ENCODE measurements around the gene ADAP1. TPM values are rescaled to one million over a fixed set of nuclear protein-coding genes. Genes with fewer than 3 reads are reported as not detected.

ADAP1 gene
- total and polyA plus RNA-seq, 12 donors: 2.3 to 14.9 (median 9.7) TPM

DNA sequence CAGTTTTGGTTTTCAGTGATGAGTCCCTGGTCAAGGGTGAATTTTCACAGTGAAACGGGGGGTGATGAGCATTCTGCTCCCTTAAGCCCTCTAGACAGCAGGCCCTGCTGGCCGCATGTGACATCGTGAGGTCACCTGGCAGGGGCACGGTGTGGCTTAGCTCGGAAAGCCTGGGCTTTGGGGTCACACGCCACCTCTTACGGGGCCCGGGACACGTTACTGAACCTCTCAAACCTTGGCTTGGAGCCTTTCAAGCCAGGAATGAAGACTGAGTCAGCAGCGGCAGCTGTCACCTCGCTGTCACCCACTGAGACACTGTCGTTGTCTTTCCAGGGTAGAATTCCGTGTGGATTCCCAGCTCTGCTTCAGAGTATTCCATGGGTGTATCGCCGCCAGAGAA, 74.0 kb downstream of the ADAP1 start:
- DNase-seq (no peak), ATAC-seq (peak in 2 of 8 donors; percentile 1 to 12)
- Histone ChIP-seq H3K9me3 (no peaks in the 10 kb centered on the region), H3K27ac (peak overlapping the region in 5 of 10 donors; percentile 11 to 49 (median 28)), H3K4me3 (no peak overlapping the region), H3K27me3 (no peaks in the 10 kb centered on the region), H3K36me3 (peaks cover 0 to 23% (median 0%) of the 10 kb centered on the region in 9 donors), H3K4me1 (peaks cover 15 to 69% (median 51%) of the 10 kb centered on the region in 9 donors)
- intact Hi-C loops (cut with DNase I): loop anchor here in 1 of 10 donors (10.0 kb wide), 1 partner anchor 84 kb away; no protein-coding TSS in a partner anchor
- TF ChIP-seq, protein P1, sequence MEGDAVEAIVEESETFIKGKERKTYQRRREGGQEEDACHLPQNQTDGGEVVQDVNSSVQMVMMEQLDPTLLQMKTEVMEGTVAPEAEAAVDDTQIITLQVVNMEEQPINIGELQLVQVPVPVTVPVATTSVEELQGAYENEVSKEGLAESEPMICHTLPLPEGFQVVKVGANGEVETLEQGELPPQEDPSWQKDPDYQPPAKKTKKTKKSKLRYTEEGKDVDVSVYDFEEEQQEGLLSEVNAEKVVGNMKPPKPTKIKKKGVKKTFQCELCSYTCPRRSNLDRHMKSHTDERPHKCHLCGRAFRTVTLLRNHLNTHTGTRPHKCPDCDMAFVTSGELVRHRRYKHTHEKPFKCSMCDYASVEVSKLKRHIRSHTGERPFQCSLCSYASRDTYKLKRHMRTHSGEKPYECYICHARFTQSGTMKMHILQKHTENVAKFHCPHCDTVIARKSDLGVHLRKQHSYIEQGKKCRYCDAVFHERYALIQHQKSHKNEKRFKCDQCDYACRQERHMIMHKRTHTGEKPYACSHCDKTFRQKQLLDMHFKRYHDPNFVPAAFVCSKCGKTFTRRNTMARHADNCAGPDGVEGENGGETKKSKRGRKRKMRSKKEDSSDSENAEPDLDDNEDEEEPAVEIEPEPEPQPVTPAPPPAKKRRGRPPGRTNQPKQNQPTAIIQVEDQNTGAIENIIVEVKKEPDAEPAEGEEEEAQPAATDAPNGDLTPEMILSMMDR (IDR thresholded peaks at IDR 0.05): no peak
- 61 to 66% methylated on average over 15 of the region's 15 CpGs for WGBS, 2 donors

DNA sequence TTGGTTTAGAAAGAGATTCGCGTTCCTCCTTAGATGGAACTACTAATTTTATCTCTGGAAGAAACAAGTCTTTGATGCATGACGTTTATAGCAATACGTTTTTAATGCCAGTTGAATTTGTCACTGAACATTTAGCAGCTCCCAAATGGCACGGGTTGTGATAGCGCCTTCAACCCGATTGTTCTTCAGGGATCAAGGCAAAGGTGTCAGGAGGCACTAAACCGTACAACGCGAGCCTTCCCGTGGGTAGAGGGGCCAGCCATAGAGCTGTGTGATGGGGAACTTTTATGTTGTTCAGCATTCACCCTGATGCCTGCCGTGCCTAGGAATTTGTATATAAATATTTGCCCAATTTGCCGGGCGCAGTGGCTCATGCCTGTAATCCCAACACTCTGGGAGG, 74.8 kb downstream of the ADAP1 start:
- H3K4me1 ChIP-seq: peaks cover 10 to 65% (median 47%) of the 10 kb centered on the region in 9 donors
- H3K27me3 ChIP-seq: no peaks in the 10 kb centered on the region
- peak overlapping the region in 3 of 10 donors; percentile 15 to 42 (median 21) for H3K27ac ChIP-seq
- H3K36me3 ChIP-seq: peaks cover 0 to 30% (median 0%) of the 10 kb centered on the region in 9 donors
- intact Hi-C loops (cut with DNase I): loop anchor here in 3 of 10 donors (10.0 kb wide), 3 partner anchors 55 to 555 kb away; no protein-coding TSS in a partner anchor
- 72 to 81% methylated on average over 14 of the region's 14 CpGs for WGBS, 2 donors
- no peak for ATAC-seq
- H3K4me3 ChIP-seq: no peak overlapping the region
- H3K9me3 ChIP-seq: no peaks in the 10 kb centered on the region
- DNase-seq: no peak
- TF ChIP-seq, protein P1 (IDR thresholded peaks at IDR 0.05): no peak

DNA sequence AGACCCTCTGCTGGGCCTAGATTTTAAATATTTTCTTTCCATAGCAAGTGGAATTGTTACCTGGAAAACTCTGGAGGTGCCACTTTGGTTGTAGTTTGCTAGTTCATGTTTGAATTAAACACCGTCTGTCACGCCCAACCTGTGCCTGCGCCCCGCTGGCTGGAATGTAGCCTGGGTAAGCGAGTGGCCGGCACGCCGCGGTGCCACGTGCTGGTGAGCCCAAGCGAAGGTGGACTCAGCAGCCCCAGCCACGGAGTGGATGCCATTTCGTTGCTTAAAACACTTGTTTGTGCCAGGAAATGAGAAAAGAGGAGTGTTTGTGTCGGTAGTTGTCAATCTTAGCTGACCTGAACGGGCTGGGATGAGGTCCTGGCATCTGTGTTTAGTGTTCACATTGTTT, 75.4 kb downstream of the ADAP1 start:
- Histone ChIP-seq H3K9me3 (no peaks in the 10 kb centered on the region), H3K27ac (peak overlapping the region in 2 of 10 donors; percentile 21 to 25), H3K4me1 (peaks cover 8 to 65% (median 47%) of the 10 kb centered on the region in 9 donors), H3K27me3 (no peaks in the 10 kb centered on the region), H3K36me3 (peaks cover 0 to 34% (median 0%) of the 10 kb centered on the region in 9 donors), H3K4me3 (no peak overlapping the region)
- WGBS, 2 donors: 85 to 91% methylated on average over 15 of the region's 15 CpGs
- ATAC-seq: no peak
- intact Hi-C loops (cut with DNase I): loop anchor here in 2 of 10 donors (10.0 kb wide), 2 partner anchors 54 to 554 kb away; no protein-coding TSS in a partner anchor
- TF ChIP-seq, protein P1 (IDR thresholded peaks at IDR 0.05): no peak
- no peak for DNase-seq

DNA sequence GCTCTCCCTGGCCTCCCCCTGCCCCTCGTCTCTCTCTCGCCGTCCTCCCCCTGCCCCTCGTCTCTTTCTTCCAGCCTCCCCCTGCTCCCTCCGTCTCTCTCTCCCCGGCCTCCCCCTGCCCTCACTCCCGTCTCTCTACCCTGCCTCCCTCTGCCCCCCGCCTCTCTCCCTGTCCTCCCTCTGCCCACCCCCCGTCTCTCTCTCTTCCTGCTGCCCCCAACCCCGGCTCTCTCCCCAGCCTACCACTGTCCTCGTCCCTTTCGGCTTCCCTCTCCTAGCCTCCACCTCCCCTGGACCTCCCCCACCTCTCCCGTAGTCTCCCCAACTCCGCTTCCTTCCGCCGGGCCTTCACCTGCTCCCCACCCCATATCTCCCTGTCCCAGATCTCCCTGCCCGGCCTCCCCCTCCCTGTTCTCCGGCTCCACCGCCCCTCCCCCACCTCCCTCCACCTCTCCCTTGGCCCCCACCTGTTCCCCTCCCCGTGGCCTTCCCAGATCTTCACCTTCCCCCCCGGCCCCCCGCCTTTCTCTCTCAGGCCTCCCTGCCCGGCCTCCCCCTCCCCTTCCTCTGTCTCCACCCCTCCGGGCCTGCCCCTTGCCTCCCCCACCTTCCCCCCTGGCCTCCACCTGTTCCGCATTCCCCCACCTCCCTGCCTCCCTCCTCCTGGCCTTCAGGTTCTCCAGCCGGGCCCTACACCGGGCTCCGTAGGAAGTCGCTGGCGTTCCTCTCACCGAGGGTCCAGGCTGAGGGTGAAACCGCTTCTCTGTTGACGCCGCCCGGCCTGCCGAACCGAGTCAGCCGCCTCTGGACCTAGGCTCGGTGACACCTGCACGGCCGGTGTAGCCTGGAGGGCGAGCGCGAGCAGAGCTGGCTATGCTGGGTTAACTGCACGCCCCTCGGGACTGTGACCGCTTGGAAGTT, 76.9 kb downstream of the ADAP1 start:
- ATAC-seq (peak in 1 of 8 donors; percentile 2), DNase-seq (peak in 1 of 2 donors; percentile 32)
- Histone ChIP-seq H3K27ac (peak overlapping the region in 8 of 10 donors; percentile 80 to 94 (median 89)), H3K4me3 (peak overlapping the region; percentile 78 to 97 (median 84)), H3K4me1 (peaks cover 10 to 65% (median 50%) of the 10 kb centered on the region in 9 donors), H3K9me3 (no peaks in the 10 kb centered on the region), H3K27me3 (no peaks in the 10 kb centered on the region), H3K36me3 (peaks cover 0 to 46% (median 7%) of the 10 kb centered on the region in 9 donors)
- WGBS, 2 donors: 16 to 25% methylated on average over 43 to 47 of the region's 47 CpGs
- intact Hi-C loops (cut with DNase I): loop anchor here in 2 of 10 donors (2.0 to 10.0 kb wide), 3 partner anchors 53 to 553 kb away; no protein-coding TSS in a partner anchor
- TF ChIP-seq, protein P1 (IDR thresholded peaks at IDR 0.05): no peak

All from heart right ventricle (tissue), 16 donors.